ENCODE results near the gene ZSCAN12. TPM values are rescaled to one million over a fixed set of nuclear protein-coding genes. Genes with fewer than 3 reads are reported as not detected.
A peak's percentile ranks its signal among the peaks of the same experiment; 100 is the strongest.

Gene ZSCAN12
- total RNA-seq, 1 donor from 2014 or later = 20.7 TPM

- Histone ChIP-seq H3K27ac (no peak overlapping the region), H4K20me1 (ENCODE audit: low read depth) (peaks cover 22% of the 10 kb centered on the region), H3K4me2 (no peak overlapping the region), H3K36me3 (no peaks in the 10 kb centered on the region), H3F3A (ENCODE audit: low read depth) (peaks cover 10% of the 10 kb centered on the region), H3K79me2 (ENCODE audit: low read depth) (peaks cover 35% of the 10 kb centered on the region), H3K27me3 (peaks cover 54% of the 10 kb centered on the region), H3K4me1 (peaks cover 20% of the 10 kb centered on the region), H2AFZ (replicated peaks) (no peak overlapping the region), H3K4me3 (no peak overlapping the region), H3K9ac (no peak overlapping the region), H3K9me3 (ENCODE audit: low read depth) (no peaks in the 10 kb centered on the region)
- TF ChIP-seq EZH2 (IDR thresholded peaks at IDR 0.05) (no peak), CTCF (IDR thresholded peaks at IDR 0.05) (no peak), EZH2phosphoT487 (IDR thresholded peaks at IDR 0.05) (no peak)
- peaks cover 4% of the 10 kb centered on the region for H3K27me3 Mint-ChIP-seq (ENCODE audit: insufficient read depth, low read depth)
- DNase-seq (ENCODE audit: low spot score) = no peak
- H3K9me3 Mint-ChIP-seq = no peaks in the 10 kb centered on the region
- H3K27ac Mint-ChIP-seq = no peak overlapping the region
- peaks cover 23% of the 10 kb centered on the region for H3K4me1 Mint-ChIP-seq
- H3K4me3 Mint-ChIP-seq = peak overlapping the region; percentile 57
- H3K36me3 Mint-ChIP-seq = peaks cover 18% of the 10 kb centered on the region
Observed at GRCh38 chr6:28401172-28401571, 1.6 kb upstream of the ZSCAN12 start.

- H3K27ac ChIP-seq = peak overlapping the region; percentile 32
Observed at GRCh38 chr6:28400122-28400451, 540 bp upstream of the ZSCAN12 start.

GRCh38 chr6:28395918-28396317 is 3.6 kb downstream of the ZSCAN12 start:
- H2AFZ ChIP-seq (replicated peaks) = no peak overlapping the region
- H3K4me2 ChIP-seq = peak overlapping the region; percentile 82
- H3K4me3 ChIP-seq = no peak overlapping the region
- H4K20me1 ChIP-seq (ENCODE audit: low read depth) = peaks cover 67% of the 10 kb centered on the region
- H3K9me3 ChIP-seq (ENCODE audit: low read depth) = no peaks in the 10 kb centered on the region
- Mint-ChIP-seq H3K9me3 (no peaks in the 10 kb centered on the region), H3K4me1 (peaks cover 31% of the 10 kb centered on the region), H3K27me3 (ENCODE audit: insufficient read depth, low read depth) (no peaks in the 10 kb centered on the region), H3K27ac (no peak overlapping the region), H3K36me3 (peaks cover 52% of the 10 kb centered on the region), H3K4me3 (no peak overlapping the region)
- H3K9ac ChIP-seq = no peak overlapping the region
- peaks cover 8% of the 10 kb centered on the region for H3K27me3 ChIP-seq
- H3K4me1 ChIP-seq = peaks cover 28% of the 10 kb centered on the region
- TF ChIP-seq EZH2 (IDR thresholded peaks at IDR 0.05) (no peak), EZH2phosphoT487 (IDR thresholded peaks at IDR 0.05) (no peak), CTCF (IDR thresholded peaks at IDR 0.05) (no peak)
- H3F3A ChIP-seq (ENCODE audit: low read depth) = peaks cover 10% of the 10 kb centered on the region
- no peak overlapping the region for H3K27ac ChIP-seq
- H3K79me2 ChIP-seq (ENCODE audit: low read depth) = peaks cover 85% of the 10 kb centered on the region
- peaks cover 13% of the 10 kb centered on the region for H3K36me3 ChIP-seq
- DNase-seq (ENCODE audit: low spot score) = no peak

More at GRCh38 chr6:28400122-28400451, 540 bp upstream of the ZSCAN12 start:
- H3K4me2 ChIP-seq = peak overlapping the region; percentile 82
- H3K4me1 ChIP-seq = peaks cover 23% of the 10 kb centered on the region
- no peak for DNase-seq (ENCODE audit: low spot score)
- H3K9me3 Mint-ChIP-seq = no peaks in the 10 kb centered on the region
- H3K79me2 ChIP-seq (ENCODE audit: low read depth) = peaks cover 46% of the 10 kb centered on the region
- H3F3A ChIP-seq (ENCODE audit: low read depth) = peaks cover 10% of the 10 kb centered on the region
- peaks cover 27% of the 10 kb centered on the region for H3K36me3 Mint-ChIP-seq
- TF ChIP-seq EZH2 (IDR thresholded peaks at IDR 0.05) (no peak), CTCF (IDR thresholded peaks at IDR 0.05) (no peak), EZH2phosphoT487 (IDR thresholded peaks at IDR 0.05) (no peak)
- peak overlapping the region; percentile 93 for H3K27ac Mint-ChIP-seq
- no peaks in the 10 kb centered on the region for H3K36me3 ChIP-seq
- H3K27me3 Mint-ChIP-seq (ENCODE audit: insufficient read depth, low read depth) = peaks cover 4% of the 10 kb centered on the region
- H3K4me1 Mint-ChIP-seq = peaks cover 31% of the 10 kb centered on the region
- H4K20me1 ChIP-seq (ENCODE audit: low read depth) = peaks cover 31% of the 10 kb centered on the region
- peak overlapping the region; percentile 81 for H2AFZ ChIP-seq (replicated peaks)
- H3K27me3 ChIP-seq = peaks cover 43% of the 10 kb centered on the region
- peak overlapping the region; percentile 93 for H3K4me3 Mint-ChIP-seq
- H3K9me3 ChIP-seq (ENCODE audit: low read depth) = no peaks in the 10 kb centered on the region
- peak overlapping the region; percentile 45 for H3K9ac ChIP-seq
- H3K4me3 ChIP-seq = peak overlapping the region; percentile 82
